OCI-LY7 (cell line): Measurements from ENCODE around the gene TMEM14C.

Source experiments
- CTCF ChIP-seq: fragments of 200-600 bp; sonication (generic); conservative IDR thresholded peaks from 2 replicates; pipeline ENCODE4 v1.5.1; 2014; ENCODE audit warnings: mild to moderate bottlenecking, antibody characterized with exemption, low read length, moderate library complexity, mixed read lengths
- EZH2phosphoT487 ChIP-seq: fragments of 200-600 bp; sonication (generic); IDR thresholded peaks from 2 replicates; pipeline ENCODE4 v1.6.1; 2018; ENCODE audit warnings: low read depth, borderline replicate concordance, mild to moderate bottlenecking, mixed run types, antibody characterized with exemption, low read length, moderate library complexity, mixed read lengths

DNA sequence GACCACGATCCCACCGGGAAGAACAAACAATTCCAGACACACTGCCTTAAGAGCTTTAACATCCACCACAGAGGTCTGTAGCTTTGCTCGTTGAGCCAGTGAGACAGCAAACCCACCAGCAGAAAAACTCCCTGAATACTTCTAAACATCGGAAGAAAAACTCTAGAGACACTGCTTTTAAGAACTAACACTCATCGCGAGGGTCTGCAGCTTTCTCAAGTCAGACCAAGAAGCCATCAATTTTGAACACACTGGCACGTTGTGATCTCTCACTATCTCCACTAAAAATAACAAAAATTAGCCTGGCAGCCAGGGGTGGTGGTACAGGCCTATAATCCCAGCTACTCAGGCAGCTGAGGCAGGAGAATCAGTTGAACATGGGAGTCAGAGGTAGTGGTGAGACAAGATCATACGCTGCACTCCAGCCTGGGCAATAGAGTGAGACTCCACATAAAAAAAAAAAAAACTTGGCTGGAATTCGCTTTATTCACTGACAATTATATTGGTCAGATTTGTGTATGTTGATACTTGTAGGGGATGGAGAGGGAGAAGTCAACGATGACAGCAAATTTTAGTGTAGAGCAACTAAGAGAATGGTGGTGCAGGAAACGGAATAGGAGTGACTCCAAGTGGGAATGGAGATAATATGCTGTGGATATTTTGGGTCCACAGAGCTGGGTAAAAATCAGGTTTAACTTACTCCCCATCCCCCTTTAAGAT is 860 bp upstream of the TMEM14C start:
- TF ChIP-seq CTCF (no peak), EZH2phosphoT487 (no peak)
